Femur (tissue), 1 donor: ENCODE results near the gene FOXE1.

Experiments used
- DNase-seq: peaks from one replicate; pipeline ENCODE4 v3.0.0-alpha.2; 2017

Gene FOXE1

GRCh38 chr9:97866848-97867247 lies 13.8 kb downstream of the FOXE1 start:
- DNase-seq = no peak

- DNase-seq = no peak
Observed at GRCh38 chr9:97868859-97869258, 15.8 kb downstream of the FOXE1 start.

GRCh38 chr9:97873425-97873824 lies 20.4 kb downstream of the FOXE1 start:
- no peak for DNase-seq

- no peak for DNase-seq
Observed at GRCh38 chr9:97873882-97874281, 20.9 kb downstream of the FOXE1 start.

GRCh38 chr9:97874624-97875023 lies 21.6 kb downstream of the FOXE1 start:
- DNase-seq = no peak

- no peak for DNase-seq
Observed at GRCh38 chr9:97875111-97875510, 22.1 kb downstream of the FOXE1 start.

GRCh38 chr9:97876061-97876460 lies 23.0 kb downstream of the FOXE1 start:
- no peak for DNase-seq

- no peak for DNase-seq
Observed at GRCh38 chr9:97880336-97880735, 27.3 kb downstream of the FOXE1 start.

GRCh38 chr9:97889941-97890887 lies 37.2 kb downstream of the FOXE1 start:
- no peak for DNase-seq

- no peak for DNase-seq
Observed at GRCh38 chr9:97891736-97892135, 38.7 kb downstream of the FOXE1 start.

- no peak for DNase-seq
Observed at GRCh38 chr9:97892421-97892820, 39.4 kb downstream of the FOXE1 start.

GRCh38 chr9:97895211-97895610 lies 42.2 kb downstream of the FOXE1 start:
- DNase-seq = no peak

- DNase-seq = no peak
Observed at GRCh38 chr9:97895695-97896332, 42.8 kb downstream of the FOXE1 start.

- no peak for DNase-seq
Observed at GRCh38 chr9:97900103-97900737, 47.2 kb downstream of the FOXE1 start.

GRCh38 chr9:97900738-97901565 lies 47.9 kb downstream of the FOXE1 start:
- DNase-seq = no peak

- no peak for DNase-seq
Observed at GRCh38 chr9:97903177-97903576, 50.2 kb downstream of the FOXE1 start.

GRCh38 chr9:97904725-97905124 lies 51.7 kb downstream of the FOXE1 start:
- DNase-seq = no peak

GRCh38 chr9:97905228-97905627 lies 52.2 kb downstream of the FOXE1 start:
- no peak for DNase-seq
